Activated CD8-positive, alpha-beta memory T cell treated with anti-CD3 and anti-CD28 coated beads, Interleukin-2, amount 50 U/mL, for 24 hours (primary cell): ENCODE data around the gene ST8SIA5.

ENCODE experiments used
- DNase-seq: peaks from one replicate; pipeline ENCODE4 v3.0.0-alpha.2; 2020; ENCODE audit errors: extremely low read depth

Gene ST8SIA5

DNA sequence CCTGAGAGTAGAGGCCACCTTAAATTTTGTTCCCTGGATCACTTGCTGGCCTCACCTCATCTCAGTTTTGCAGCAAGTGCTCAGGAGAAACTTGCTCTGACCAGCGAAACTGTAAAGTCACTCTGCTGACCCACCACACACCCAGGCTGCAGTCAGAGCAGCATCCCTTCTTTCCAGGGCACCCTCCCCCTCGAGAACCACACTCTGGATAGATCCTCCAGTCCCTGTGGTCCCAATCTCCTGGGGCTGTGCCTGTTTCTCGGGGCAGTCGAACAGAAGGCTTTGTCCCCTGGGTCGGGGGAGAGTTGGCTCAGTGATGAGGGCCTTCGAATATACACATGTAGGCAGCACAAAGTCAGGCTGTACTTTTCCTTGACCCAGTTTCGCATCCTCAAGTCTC, 18.4 kb downstream of the ST8SIA5 start:
- DNase-seq, result no peak

DNA sequence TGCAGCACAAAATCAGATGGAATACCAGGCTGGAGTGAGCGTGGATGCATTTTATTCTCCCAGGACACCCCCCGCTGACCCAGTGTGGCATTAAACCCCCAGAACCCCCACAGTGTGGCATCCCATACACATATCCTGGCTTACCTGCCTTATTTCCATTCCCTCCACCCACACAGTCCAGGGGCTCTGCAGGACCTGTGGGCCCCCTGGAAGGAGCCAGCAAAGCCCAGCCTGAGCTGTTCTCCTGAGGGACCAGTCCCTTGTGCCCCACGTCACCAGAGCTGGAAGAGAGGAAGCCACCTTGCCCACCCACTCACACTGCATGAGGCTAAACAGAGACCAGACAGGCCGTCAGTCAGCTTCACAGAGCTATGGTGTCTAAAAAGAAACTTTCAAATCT, 20.1 kb downstream of the ST8SIA5 start:
- DNase-seq, result no peak

DNA sequence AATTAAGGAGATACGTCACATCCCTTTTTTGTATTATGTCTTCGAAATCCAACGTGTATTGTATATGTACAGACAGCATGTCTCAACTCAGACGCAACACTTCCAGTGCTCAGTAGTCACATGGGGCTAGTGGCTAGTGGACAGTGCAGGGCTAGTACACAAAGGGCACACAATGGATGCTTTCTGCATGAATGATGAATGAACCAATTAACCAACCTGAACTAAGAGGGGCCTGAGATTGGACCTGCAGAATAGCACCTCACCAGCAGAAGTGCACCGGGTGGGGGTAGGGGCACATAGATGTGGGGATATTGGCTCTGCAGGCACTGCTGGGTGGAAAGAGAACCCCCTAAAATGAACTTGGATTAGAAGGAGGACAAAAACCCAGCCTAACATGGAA, 20.7 kb downstream of the ST8SIA5 start:
- DNase-seq, result no peak

DNA sequence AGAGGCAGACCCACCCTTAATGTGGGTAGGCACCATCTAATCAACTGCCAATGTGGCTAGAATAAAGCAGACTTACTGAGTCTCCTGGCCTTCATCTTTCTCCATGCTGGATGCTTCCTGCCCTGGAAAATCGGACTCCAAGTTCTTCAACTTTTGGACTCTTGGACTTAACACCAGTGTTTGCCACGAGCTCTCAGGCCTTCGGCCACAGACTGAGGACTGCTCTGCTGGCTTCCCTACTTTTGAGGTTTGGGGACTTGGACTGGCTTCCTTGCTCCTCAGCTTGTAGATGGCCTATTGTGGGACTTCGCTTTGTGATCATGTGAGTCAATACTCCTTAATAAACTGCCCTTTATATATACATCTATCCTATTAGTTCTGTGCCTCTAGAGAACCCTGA, 21.9 kb downstream of the ST8SIA5 start:
- no peak for DNase-seq

DNA sequence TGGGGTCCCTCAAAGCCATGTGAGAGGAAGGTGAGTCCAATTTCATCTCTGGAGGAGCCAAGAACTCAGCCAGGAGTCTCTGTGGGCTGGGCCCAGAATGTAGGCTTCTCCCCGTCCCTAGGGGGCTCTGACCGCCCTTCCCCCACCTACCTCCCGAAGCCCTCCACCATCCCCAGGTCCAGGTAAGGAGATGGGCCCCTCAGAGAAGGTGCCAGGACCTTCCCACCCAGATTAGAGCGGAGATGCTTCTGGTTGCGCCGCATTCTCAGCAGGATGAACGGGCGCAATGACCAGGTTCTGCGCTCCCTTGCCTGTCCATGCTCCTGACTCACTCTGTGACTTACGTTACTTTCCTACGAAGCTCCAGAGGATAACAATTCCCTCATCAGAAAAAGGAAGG, 23.0 kb downstream of the ST8SIA5 start:
- DNase-seq, result no peak

DNA sequence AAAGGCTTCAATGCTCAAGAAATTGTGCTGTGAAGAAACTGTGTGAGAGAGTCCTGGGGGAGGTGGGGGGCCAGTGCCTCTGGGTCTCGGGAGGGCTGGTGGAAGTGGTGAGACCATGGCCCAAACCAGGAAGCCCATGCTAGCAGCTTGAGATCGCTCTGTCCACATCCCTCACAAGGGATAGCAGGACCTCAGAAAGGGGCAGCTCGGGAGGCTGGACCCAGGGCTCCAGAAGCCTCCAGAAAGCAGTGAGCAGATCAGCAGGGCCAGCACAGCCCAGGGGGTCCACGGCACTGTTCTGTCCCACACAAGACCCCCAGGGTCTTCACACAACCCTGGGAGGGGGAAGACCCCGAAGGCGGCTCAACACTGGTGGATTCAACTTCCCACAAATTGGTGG, 24.1 kb downstream of the ST8SIA5 start:
- no peak for DNase-seq

DNA sequence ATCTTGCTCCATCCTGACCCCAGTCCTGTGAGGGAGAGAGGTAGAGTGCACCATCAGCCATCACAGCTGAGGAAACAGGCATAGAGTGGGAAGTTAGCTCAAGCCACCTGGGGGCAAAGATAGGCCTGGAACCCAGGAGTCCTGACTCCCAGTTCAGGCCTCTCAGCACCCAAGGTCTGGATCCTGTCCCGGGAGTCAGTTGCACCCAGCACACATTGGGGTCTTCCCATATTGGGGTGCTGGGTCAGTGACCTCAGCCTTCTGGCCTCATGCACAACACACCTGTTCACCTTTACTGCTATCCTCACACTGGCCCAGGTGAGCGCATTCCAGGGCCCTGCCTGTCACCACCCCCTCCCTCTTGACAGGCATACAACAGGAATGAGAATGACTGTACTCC, 24.7 kb downstream of the ST8SIA5 start:
- DNase-seq, result no peak

DNA sequence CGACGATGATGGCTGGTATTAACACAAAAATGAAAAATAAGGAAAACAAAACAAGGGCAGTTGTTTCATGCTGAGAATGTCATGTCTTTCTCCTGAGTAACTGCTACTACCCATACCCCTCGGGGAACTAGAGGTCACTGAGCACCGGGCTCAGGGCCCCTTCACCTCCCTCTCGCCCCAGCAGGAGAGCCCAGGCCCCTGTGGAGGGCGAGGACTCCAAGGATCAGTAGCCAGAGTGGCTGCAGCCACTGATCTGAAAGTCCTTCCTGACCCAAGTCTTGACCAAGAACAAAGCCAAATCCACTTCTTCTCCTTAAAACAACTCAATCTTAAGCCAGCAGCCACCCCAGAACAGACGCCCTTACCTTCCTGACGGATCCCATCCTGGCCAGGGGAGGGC, 25.5 kb downstream of the ST8SIA5 start:
- DNase-seq, result no peak

DNA sequence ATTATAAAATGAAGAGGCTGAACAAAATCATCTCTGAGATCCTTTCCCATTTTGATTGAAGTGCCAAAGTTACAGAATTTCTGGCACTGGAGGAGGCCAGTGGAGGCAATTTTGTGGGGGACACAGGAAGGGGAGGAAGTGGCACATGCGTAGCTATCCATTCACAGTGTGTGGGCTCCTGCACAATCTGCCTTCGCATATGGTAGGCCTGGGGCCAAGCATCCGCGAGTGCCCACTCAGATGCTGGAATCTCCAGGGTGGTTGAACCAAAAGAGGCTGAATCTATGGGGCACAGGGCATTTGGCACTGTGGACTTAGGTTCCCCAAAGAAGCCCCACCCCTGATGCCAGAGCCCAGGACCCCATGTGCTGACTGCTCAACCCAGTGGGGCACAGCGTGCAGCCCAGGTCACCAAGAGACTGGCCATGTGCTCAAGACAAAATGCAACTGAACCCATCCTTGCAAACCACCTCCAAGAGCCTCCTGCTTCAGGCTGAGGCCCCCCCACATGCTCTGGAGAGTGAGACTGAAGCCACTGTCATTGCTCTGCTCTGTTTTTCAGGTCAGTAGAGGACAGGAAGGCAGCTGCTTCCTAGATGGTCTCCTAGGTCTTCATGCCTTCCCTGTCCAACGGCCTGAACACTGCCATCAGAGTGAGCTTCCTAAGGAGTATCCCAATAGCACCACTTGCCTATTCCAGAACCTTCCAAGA, 28.5 kb downstream of the ST8SIA5 start:
- no peak for DNase-seq

DNA sequence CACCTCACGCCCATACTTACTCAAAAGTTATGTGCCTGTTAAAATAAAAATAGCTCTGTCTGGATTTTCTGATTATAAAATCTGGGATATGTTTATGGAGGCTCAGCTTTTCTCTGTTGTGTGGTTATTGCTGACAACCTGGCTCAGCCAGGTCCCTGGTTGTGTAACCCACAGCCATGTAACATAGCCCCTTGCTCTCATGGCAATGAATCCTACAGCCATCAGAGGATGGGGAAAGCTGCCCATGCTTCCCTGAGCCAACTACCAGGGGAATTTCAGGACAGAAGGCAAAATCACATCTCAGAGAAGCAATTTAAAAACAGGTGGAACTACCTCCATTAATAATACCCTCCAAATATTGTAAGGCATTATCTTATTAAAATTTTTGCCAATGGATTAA, 29.7 kb downstream of the ST8SIA5 start:
- no peak for DNase-seq

DNA sequence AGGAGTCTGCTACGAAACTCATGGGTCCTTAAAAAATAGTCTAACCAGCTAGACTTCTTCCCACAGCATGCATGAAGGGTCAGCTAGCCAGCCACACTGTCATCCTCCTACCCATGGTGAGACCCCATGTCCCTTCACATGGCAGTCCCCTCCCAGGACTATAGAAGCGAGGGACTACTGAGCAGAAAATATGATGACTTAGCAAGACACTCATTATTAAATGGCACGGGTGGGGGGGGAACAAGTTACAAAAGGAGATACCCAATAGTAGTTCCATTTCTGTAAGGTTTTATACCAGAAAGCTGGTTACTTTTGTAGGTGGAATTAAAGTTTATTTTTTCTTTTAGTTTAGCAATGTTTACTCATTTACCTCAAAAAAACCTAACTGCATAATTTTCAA, 31.5 kb downstream of the ST8SIA5 start:
- DNase-seq, result no peak

DNA sequence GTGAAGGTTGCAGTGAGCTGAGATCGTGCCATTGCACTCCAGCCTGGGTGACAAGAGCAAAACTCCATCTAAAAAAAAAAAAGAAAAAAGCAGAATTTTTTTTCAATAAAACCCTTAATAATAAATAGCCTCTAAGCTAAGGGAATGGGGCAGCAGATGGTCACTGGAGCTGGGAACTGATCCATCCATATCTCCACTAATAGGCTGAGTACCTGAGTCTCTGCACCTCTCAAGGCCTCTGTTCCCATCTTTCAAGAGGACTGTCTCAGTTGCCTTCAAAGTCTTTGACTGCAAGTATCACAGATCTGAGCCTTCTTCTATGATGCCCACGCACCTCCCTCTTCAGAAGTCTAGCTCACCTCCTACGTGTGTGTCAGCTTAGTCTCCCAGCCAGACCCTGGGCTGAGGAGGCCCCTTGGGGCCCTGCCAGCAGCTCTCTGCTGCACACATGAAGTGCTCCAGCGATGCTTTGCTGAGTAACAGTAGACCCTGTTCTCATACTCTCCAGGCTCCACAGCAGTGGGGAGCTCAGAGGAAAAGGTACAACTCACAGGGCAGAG, 32.9 kb downstream of the ST8SIA5 start:
- no peak for DNase-seq

DNA sequence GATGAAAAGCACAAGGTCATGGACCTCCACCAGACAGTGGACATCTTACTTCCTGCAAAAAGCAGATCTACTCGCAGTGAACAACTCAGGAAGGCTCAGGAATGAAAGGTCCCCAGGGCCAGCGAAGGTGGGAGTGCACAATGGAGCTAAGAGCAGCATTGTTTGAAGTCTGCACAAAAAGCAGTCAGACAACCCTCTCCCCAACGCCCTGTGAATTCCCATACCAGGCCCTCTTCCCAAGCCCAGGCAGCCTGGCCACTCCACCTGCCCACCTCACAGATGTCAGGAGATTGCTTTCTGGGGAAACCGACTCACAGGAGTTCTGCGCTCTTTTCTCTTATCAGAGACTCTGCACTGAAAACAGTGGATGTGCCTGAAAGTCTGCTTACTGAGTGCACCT, 34.8 kb downstream of the ST8SIA5 start:
- no peak for DNase-seq

DNA sequence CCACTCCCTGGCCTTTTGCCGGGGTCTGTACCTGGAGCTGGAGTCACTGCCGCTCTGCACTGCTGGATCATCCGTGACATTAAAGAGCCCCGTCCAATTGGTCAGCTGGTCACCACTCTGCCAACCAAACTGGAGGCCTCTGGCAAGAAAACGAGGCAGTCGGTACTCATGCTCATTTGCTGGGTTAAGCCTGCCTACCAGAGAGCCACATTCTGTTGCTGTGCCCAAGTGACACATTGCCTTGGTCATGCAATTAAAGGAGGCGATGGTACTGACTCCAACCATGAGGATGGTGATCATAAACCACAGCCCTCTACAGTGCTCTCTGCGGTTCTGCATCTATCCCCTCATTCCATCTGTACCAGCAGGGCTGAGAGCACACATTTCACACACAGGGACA, 35.5 kb downstream of the ST8SIA5 start:
- DNase-seq, result no peak

DNA sequence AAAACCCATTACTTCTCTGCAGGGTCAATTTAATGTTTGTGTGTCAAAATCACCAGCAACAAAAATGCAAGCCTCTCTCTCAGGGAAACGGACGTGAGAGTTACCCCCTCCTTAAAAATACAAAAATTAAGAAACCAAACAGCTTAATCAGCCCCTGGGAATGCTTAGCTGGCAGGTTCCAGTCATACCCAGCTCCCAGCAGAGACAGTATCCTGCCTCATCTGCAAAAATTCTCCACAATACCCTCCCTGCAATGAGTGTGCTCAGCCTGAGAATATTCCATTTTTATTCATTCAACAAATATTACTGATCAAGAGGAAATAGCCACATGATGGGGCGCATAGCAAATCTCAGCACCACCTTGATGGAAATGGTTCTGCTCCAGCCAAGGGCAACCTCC, 36.3 kb downstream of the ST8SIA5 start:
- no peak for DNase-seq

DNA sequence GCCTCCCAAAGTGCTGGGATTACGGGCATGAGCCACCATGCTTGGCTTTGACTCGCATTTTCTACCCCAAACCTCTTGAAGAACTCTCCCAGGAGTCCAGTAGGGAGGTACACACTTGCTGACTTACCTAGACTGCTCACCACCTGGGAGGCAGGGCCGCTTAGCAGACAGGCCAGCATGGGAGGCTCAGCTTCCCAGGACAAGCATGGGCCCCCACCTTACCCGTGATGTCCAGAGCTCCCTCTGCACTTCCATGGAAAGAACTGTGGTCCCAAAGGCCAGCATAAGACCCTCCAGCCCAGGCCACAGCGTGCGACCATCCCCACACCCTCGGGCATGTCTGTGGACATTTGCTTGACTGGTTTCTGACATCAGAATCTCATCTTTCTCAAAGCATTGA, 36.8 kb downstream of the ST8SIA5 start:
- DNase-seq, result no peak

DNA sequence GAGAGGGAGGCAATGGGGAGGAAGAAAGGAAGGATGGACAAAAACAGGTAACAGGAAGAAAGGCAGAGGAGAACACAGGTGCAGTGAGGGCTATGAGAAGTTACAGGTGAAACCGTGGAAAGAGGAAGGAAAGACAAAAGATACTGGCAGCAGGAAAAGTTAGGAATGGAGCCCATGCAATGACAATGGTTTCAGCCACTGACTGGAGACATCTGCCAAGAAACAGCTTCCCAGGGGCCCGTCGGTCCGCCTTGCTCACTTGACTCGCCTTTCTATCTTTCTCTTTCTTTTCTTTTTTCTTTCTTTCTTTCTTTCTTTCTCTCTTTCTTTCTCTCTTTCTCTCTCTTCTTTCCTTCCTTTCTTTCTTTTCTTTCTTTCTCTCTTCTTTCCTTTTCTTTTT, 37.5 kb downstream of the ST8SIA5 start:
- DNase-seq, result no peak

DNA sequence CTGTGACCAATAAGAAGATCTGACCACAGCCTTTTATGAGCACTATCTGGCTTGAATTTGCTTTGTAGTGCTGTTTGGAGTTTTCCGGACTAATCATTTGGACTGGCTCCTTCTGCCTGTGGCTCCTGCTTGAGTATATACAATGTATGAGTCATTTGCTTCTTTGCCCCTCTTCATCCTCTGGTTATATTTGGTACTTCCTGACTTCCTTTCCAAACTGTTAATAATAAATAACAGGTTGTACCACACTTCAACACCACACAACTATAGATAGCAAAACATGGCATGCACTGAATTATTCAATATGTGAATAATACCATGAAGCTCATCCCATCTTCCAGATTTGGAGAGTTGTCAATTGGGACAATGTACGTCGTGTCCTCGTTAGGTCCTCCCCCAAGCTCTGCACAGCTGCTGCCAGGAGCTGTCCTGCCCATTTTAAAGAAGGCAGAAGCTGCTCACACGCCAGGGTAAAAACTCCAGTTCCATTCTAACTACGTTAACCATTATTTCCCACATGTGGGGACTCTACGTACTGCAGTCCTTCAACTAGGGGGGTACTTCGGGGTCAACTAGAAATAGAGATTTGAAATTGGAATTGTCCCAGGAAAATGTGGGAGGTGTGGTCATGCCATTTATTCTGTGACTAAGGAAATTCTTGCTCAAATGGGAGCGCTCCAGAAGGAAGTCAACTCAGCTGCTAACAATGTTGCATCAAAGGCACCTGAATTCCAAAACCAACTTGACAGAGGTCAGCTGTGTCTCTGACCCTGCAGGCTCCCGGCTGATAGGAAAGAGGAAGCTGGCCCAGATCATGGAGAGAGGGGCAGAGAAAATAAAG, 38.1 kb downstream of the ST8SIA5 start:
- no peak for DNase-seq

DNA sequence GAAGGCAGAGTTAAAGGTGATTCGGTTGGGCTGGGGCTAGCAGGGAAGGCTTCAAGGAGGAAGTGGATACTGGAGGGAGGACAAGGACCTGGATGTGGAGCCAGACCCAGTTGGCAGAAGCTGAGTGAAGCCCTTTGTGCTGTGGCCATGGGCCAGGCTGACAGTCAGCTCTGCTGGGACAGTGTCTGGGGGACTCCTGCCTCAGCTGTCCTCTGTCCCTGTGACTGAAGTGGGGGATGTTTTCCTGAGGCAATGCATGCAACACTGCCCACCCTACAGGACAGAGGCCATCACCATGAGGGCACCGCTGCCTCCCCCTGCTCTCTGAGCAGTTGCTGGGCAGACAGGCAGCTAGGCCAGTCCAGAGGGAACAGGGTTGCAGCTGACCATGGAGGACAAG, 40.0 kb downstream of the ST8SIA5 start:
- no peak for DNase-seq

DNA sequence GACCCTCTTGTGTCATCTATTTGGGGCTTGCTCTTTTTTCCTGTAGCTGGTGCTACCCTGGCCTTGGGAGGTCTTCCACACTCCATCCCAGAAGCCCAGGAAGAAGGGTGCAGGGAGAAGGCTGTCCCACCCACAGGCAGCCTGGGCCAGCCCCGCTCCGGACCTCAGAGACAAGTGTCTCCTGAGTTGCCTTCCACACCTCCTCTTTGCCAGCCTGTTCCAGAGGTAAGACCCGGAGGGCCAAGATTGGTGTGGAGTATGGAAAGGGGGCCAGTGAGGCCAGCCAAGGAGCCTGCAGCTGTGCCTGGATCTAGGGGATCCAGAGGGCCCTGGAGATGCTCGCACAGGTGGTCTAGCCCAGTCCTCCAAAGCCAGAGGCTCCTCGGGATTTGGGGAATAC, 40.5 kb downstream of the ST8SIA5 start:
- no peak for DNase-seq

DNA sequence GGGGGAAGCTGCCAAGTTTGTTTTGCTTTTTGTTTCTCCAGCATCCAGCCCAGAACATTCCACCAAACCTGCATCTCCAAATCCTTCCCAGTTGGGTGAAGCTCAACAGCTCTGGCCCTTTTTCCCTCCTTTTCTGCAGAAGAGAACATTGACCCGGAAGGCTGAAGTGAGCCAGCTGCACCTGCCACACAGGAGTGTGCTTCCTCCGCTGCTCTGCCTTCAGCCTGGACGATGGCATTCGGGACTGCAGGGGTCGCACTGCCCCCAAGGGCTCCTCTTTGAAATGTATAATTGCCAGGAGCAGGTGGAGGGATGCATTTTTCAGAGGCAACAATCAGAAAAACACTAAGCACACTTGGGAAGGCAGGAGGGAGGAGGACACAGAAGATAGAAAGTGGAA, 41.8 kb downstream of the ST8SIA5 start:
- no peak for DNase-seq

DNA sequence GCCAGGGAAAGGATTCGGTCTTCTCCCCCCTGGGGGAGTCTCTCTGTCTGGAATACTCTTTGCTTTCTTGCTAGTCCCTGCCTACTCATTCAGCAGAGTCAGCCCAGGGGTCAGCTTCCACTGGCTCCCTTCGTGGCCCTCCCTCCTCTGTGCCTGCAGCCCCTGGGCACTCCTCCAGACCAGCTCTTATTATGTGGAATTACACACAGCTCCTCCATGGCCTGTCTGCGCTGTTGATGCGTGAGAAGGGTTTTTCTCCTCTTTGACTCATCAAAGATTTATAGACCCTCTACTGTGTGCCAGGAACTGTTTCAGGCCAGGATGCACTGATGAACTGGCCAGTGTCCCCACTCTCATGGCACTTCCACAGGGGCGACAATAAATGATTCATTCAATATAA, 44.4 kb downstream of the ST8SIA5 start:
- DNase-seq, result no peak

DNA sequence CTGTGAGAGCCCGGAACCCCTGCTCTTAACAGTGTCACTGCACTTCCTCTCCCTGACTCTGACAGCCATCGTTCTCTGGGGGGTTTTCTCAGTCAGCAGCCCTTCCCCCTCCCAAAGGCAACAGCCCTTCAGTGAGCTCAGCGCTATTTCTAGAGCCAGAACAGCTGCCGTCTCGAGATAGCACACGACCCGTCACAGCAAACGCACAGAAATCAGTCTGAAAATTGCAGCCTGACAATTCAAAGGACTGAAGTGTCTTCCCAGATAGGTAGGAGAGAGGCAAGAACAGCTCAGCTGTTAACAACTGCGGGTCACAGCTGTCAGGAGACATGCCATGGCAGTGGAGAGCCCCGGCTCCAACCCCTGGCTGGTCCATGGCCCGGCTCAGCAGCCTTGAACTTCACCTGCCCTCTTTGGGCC, 45.4 kb downstream of the ST8SIA5 start:
- no peak for DNase-seq
